Fibroblast of skin of scalp (primary cell): ENCODE measurements around the gene MT1E.
"Not testable (repeated sequence)": the region's sequence is repeated elsewhere in the genome, so short reads cannot be mapped to it uniquely, and the experiment has no call there.

Experiments used
- DNase-seq: peaks from one replicate; pipeline ENCODE4 v3.0.0-alpha.2; 2013

MT1E gene

DNA sequence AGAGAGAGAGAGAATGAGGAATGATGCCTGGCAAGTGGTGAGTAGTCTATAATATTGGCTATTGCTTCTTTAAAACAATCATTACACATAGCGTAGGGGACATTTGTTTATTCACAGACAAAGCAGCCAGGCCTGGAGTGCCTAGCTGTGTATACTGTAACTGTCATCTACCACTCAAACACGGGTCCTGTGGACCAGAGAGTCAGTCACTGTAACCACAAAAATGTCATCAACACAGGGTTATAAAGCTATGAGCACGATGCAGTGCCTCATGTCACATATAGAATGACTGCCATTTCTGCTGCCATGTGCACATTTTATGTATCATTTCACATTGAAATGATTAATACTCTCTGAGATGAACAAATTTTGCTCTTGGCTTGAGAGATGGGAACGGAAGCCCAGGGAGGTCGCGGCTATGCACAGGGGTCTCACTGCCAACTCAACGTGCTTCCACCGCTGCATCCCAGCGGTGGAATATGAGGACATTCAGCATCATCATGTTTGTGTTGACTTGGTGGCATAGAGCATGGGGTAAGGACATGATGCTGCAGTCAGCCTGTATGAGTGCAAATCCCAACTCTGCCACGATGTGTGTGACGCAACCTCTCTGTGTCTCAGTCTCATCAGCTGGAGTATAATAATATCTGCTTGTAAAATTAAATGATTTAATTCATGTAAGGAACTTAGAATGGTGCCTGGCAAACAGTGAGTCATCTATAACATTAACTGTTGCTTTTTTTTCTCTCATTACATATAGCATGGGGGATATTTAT is 47.4 kb downstream of the MT1E start:
- DNase-seq = no peak

DNA sequence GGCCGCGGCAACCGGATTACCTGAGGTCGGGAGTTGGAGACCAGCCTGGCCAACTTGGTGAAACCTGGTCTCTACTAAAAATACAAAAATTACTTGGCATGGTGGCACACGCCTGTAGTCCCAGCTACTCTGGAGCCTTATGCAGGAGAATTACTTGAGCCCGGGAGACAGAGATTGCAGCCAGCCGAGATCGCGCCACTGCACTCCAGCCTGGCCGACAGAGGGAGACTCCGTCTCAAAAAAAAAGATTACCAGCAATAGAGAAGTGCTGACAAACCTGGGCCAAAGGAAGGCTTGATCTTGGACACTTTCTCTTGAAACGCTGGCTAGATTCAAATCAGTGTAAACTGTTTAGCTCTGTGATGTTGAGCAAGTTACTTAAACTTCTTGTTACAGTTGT is 48.3 kb downstream of the MT1E start:
- DNase-seq = peak; percentile 19

DNA sequence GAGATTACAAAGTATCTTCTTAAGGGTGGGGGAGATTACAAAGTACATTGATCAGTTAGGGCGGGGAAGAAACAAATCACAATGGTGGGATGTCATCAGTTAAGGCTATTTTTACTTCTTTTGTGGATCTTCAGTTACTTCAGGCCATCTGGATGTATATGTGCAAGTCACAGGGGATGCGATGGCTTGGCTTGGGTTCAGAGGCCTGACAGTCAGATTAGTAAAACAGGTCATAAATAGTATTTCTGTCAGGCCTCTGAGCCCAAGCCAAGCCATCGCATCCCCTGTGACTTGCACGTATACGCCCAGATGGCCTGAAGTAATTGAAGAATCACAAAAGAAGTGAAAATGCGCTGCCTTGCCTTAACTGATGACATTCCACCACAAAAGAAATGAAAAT is 49.0 kb downstream of the MT1E start:
- DNase-seq = not testable (repeated sequence)

DNA sequence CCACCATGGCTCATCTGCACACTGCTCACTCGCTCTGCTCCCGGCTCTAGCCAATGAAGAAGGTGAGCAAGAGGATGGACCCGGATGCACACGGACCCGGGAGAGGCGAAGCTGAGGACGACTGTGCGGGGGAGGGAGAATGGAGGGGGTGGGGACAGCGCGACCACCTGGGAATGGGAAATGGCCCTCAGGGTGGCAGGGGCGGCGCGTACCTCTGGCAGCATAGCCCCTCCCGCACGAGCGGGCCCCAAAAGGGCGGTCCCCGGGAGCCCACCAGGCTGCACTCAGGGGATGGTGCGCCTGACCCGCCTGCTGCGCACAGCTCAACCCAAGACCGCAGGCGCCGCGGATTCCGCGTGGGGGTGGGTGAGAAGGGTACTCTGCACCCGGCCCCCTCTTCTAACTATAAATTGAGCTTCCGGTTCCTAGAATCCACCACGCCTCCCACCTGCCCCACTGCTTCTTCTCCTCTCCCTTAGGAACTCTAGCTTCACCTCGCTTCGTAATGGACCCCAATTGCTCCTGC is 50.2 kb downstream of the MT1E start:
- DNase-seq = no peak
